ENCODE results near the gene CXXC4. TPM values are rescaled to one million over a fixed set of nuclear protein-coding genes. Genes with fewer than 3 reads are reported as not detected.

Gene CXXC4
- total RNA-seq, 2 experiments from 2014 or later = 0.03 TPM; not detected in 1

GRCh38 chr4:104447294-104447693 lies 47.4 kb downstream of the CXXC4 start:
- intact Hi-C loops (cut with micrococcal nuclease; ENCODE audit: unreplicated experiment) = no loop called here
- no peak overlapping the region for H3K27ac ChIP-seq (ENCODE audit: low read depth, low read length, poor library complexity, severe bottlenecking)
- no peaks in the 10 kb centered on the region for H3K4me1 ChIP-seq (ENCODE audit: insufficient read depth, low read length, poor library complexity, severe bottlenecking)
- no peaks in the 10 kb centered on the region for H4K20me1 ChIP-seq (ENCODE audit: insufficient read depth, low read length)
- H3K79me2 ChIP-seq (ENCODE audit: insufficient read depth, low read depth, low read length) = no peaks in the 10 kb centered on the region
- no TSS peak for BruUV-seq (replicated peaks)
- H3K9me3 ChIP-seq (ENCODE audit: low read length) = no peaks in the 10 kb centered on the region
- TF ChIP-seq CTCF (conservative IDR thresholded peaks at IDR 0.05; ENCODE audit: low read length) (no peak), EZH2phosphoT487 (IDR thresholded peaks at IDR 0.05; ENCODE audit: borderline replicate concordance, low read depth, low read length) (no peak)
- DNase-seq (ENCODE audit: low spot score) = no peak
- H2AFZ ChIP-seq (ENCODE audit: low read length) = no peak overlapping the region
- no peak overlapping the region for H3K4me3 ChIP-seq (ENCODE audit: low read depth, low read length, poor library complexity, severe bottlenecking)
- H3K9me2 ChIP-seq (ENCODE audit: insufficient read depth, low read length) = no peaks in the 10 kb centered on the region
- no peaks in the 10 kb centered on the region for H3K36me3 ChIP-seq (ENCODE audit: insufficient read depth, low read length)
- no peak overlapping the region for H3K4me2 ChIP-seq (ENCODE audit: low read length)
- ChIA-PET POLR2A (no interaction called here), CTCF (ENCODE audit: unreplicated experiment) (no interaction called here)

- CTCF ChIA-PET (ENCODE audit: unreplicated experiment) = no interaction called here
These were observed 48.0 kb downstream of the CXXC4 start for GRCh38 chr4:104446431-104447278.

More at GRCh38 chr4:104446431-104447278, 48.0 kb downstream of the CXXC4 start:
- H3K9me3 ChIP-seq (ENCODE audit: low read length) = no peaks in the 10 kb centered on the region
- no peak for DNase-seq (ENCODE audit: low spot score)
- no peak overlapping the region for H3K4me2 ChIP-seq (ENCODE audit: low read length)
- no peaks in the 10 kb centered on the region for H3K9me2 ChIP-seq (ENCODE audit: insufficient read depth, low read length)
- H3K27ac ChIP-seq (ENCODE audit: low read depth, low read length, poor library complexity, severe bottlenecking) = no peak overlapping the region
- BruUV-seq (replicated peaks) = no TSS peak
- H3K4me3 ChIP-seq (ENCODE audit: low read depth, low read length, poor library complexity, severe bottlenecking) = no peak overlapping the region
- no peaks in the 10 kb centered on the region for H3K36me3 ChIP-seq (ENCODE audit: insufficient read depth, low read length)
- intact Hi-C loops (cut with micrococcal nuclease; ENCODE audit: unreplicated experiment) = no loop called here
- no peak for TF ChIP-seq EZH2phosphoT487 (IDR thresholded peaks at IDR 0.05; ENCODE audit: borderline replicate concordance, low read depth, low read length)
- no peak for TF ChIP-seq CTCF (conservative IDR thresholded peaks at IDR 0.05; ENCODE audit: low read length)
- no peak overlapping the region for H2AFZ ChIP-seq (ENCODE audit: low read length)
- H3K79me2 ChIP-seq (ENCODE audit: insufficient read depth, low read depth, low read length) = no peaks in the 10 kb centered on the region
- POLR2A ChIA-PET = no interaction called here
- no peaks in the 10 kb centered on the region for H3K4me1 ChIP-seq (ENCODE audit: insufficient read depth, low read length, poor library complexity, severe bottlenecking)
- no peaks in the 10 kb centered on the region for H4K20me1 ChIP-seq (ENCODE audit: insufficient read depth, low read length)
